Mucosa of rectum (tissue), 2 donors: ENCODE results near the gene HMGCS2.

Source experiments
- H3K27ac ChIP-seq, 2 donors: one replicate each; pipeline ENCODE4 v1.7.0; 2013; ENCODE audit warnings: inconsistent platforms in 2 of 2, low read depth in 2 of 2, low read length in 2 of 2
- H3K27me3 ChIP-seq, 2 donors: one replicate each; pipeline ENCODE4 v1.7.0; 2013; ENCODE audit warnings: low read length in 2 of 2; ENCODE audit not compliant: control insufficient read depth in 2 of 2, insufficient read depth in 2 of 2
- H3K36me3 ChIP-seq, 2 donors: one replicate each; pipeline ENCODE4 v1.7.0; 2013; ENCODE audit warnings: low read length in 2 of 2; ENCODE audit not compliant: control insufficient read depth in 2 of 2, insufficient read depth in 2 of 2
- H3K4me1 ChIP-seq, 2 donors: one replicate each; pipeline ENCODE4 v1.7.0; 2013; ENCODE audit warnings: low read length in 2 of 2, mild to moderate bottlenecking in 1 of 2; ENCODE audit not compliant: control insufficient read depth in 2 of 2, insufficient read depth in 2 of 2
- H3K4me3 ChIP-seq, 2 donors: one replicate each; pipeline ENCODE4 v1.7.0; 2013; ENCODE audit warnings: low read length in 2 of 2
- H3K9ac ChIP-seq, 2 donors: one replicate each; pipeline ENCODE4 v1.7.0; 2013; ENCODE audit warnings: low read length in 2 of 2, low read depth in 1 of 2, mild to moderate bottlenecking in 1 of 2
- H3K9me3 ChIP-seq, 2 donors: one replicate each; pipeline ENCODE4 v1.7.0; 2013; ENCODE audit warnings: low read length in 2 of 2; ENCODE audit not compliant: control insufficient read depth in 2 of 2
- donor health status: healthy.
- donor health status: Normal muscosa, but diverticular disease.

HMGCS2 gene

GRCh38 chr1:119806489-119806888, 37.8 kb upstream of the HMGCS2 start:
- no peaks in the 10 kb centered on the region for H3K9me3 ChIP-seq
- no peaks in the 10 kb centered on the region for H3K27me3 ChIP-seq
- H3K4me1 ChIP-seq = peaks cover 4 to 8% of the 10 kb centered on the region in 2 donors
- H3K9ac ChIP-seq = no peak overlapping the region
- no peak overlapping the region for H3K27ac ChIP-seq
- no peaks in the 10 kb centered on the region for H3K36me3 ChIP-seq
- no peak overlapping the region for H3K4me3 ChIP-seq

- no peak overlapping the region for H3K27ac ChIP-seq
- no peaks in the 10 kb centered on the region for H3K36me3 ChIP-seq
- H3K27me3 ChIP-seq = no peaks in the 10 kb centered on the region
- peaks cover 0 to 4% of the 10 kb centered on the region in 2 donors for H3K4me1 ChIP-seq
- H3K4me3 ChIP-seq = no peak overlapping the region
- H3K9ac ChIP-seq = no peak overlapping the region
- no peaks in the 10 kb centered on the region for H3K9me3 ChIP-seq
These were observed 37.0 kb upstream of the HMGCS2 start for GRCh38 chr1:119805746-119806145.

GRCh38 chr1:119805247-119805646, 36.5 kb upstream of the HMGCS2 start:
- no peaks in the 10 kb centered on the region for H3K27me3 ChIP-seq
- no peak overlapping the region for H3K27ac ChIP-seq
- H3K4me3 ChIP-seq = no peak overlapping the region
- H3K4me1 ChIP-seq = peaks cover 0 to 4% of the 10 kb centered on the region in 2 donors
- H3K9ac ChIP-seq = no peak overlapping the region
- no peaks in the 10 kb centered on the region for H3K36me3 ChIP-seq
- no peaks in the 10 kb centered on the region for H3K9me3 ChIP-seq

- Histone ChIP-seq H3K27me3 (no peaks in the 10 kb centered on the region), H3K9ac (no peak overlapping the region), H3K4me3 (no peak overlapping the region), H3K9me3 (no peaks in the 10 kb centered on the region), H3K27ac (no peak overlapping the region), H3K4me1 (peaks cover 0 to 6% of the 10 kb centered on the region in 2 donors), H3K36me3 (no peaks in the 10 kb centered on the region)
These were observed 31.0 kb upstream of the HMGCS2 start for GRCh38 chr1:119799599-119800177.

GRCh38 chr1:119799003-119799402, 30.3 kb upstream of the HMGCS2 start:
- Histone ChIP-seq H3K4me3 (no peak overlapping the region), H3K27ac (no peak overlapping the region), H3K36me3 (no peaks in the 10 kb centered on the region), H3K9ac (no peak overlapping the region), H3K9me3 (no peaks in the 10 kb centered on the region), H3K27me3 (no peaks in the 10 kb centered on the region), H3K4me1 (peaks cover 0 to 6% of the 10 kb centered on the region in 2 donors)

GRCh38 chr1:119797606-119798005, 28.9 kb upstream of the HMGCS2 start:
- Histone ChIP-seq H3K27me3 (no peaks in the 10 kb centered on the region), H3K4me3 (no peak overlapping the region), H3K9me3 (no peaks in the 10 kb centered on the region), H3K9ac (no peak overlapping the region), H3K36me3 (no peaks in the 10 kb centered on the region), H3K4me1 (peaks cover 0 to 6% of the 10 kb centered on the region in 2 donors), H3K27ac (no peak overlapping the region)

GRCh38 chr1:119797162-119797561, 28.5 kb upstream of the HMGCS2 start:
- Histone ChIP-seq H3K36me3 (no peaks in the 10 kb centered on the region), H3K4me3 (no peak overlapping the region), H3K4me1 (peaks cover 0 to 6% of the 10 kb centered on the region in 2 donors), H3K9me3 (no peaks in the 10 kb centered on the region), H3K27ac (no peak overlapping the region), H3K9ac (no peak overlapping the region), H3K27me3 (no peaks in the 10 kb centered on the region)

- Histone ChIP-seq H3K36me3 (no peaks in the 10 kb centered on the region), H3K9ac (no peak overlapping the region), H3K27ac (no peak overlapping the region), H3K9me3 (no peaks in the 10 kb centered on the region), H3K4me1 (peaks cover 7 to 15% of the 10 kb centered on the region in 2 donors), H3K27me3 (no peaks in the 10 kb centered on the region), H3K4me3 (no peak overlapping the region)
These were observed 26.8 kb upstream of the HMGCS2 start for GRCh38 chr1:119795261-119796200.

GRCh38 chr1:119794876-119795240, 26.2 kb upstream of the HMGCS2 start:
- Histone ChIP-seq H3K4me1 (peaks cover 11 to 21% of the 10 kb centered on the region in 2 donors), H3K36me3 (no peaks in the 10 kb centered on the region), H3K27me3 (no peaks in the 10 kb centered on the region), H3K9ac (no peak overlapping the region), H3K27ac (no peak overlapping the region), H3K9me3 (no peaks in the 10 kb centered on the region), H3K4me3 (no peak overlapping the region)

GRCh38 chr1:119794230-119794875, 25.6 kb upstream of the HMGCS2 start:
- Histone ChIP-seq H3K9me3 (no peaks in the 10 kb centered on the region), H3K4me1 (peaks cover 12 to 21% of the 10 kb centered on the region in 2 donors), H3K4me3 (no peak overlapping the region), H3K36me3 (no peaks in the 10 kb centered on the region), H3K27me3 (no peaks in the 10 kb centered on the region), H3K27ac (no peak overlapping the region), H3K9ac (no peak overlapping the region)
